GM12873 (cell line): ENCODE measurements around the gene DOCK3.

Source experiments
- CTCF ChIP-seq: IDR thresholded peaks from 2 replicates; pipeline ENCODE4 v1.5.1; 2012; ENCODE audit warnings: low read depth, mild to moderate bottlenecking, moderate library complexity, low read length, control low read depth; ENCODE audit not compliant: insufficient read depth; ENCODE audit errors: missing control alignments

DOCK3 gene

GRCh38 chr3:51221959-51222358 is 547.2 kb downstream of the DOCK3 start:
- no peak for TF ChIP-seq CTCF

- no peak for TF ChIP-seq CTCF
These were observed 549.6 kb downstream of the DOCK3 start for GRCh38 chr3:51224283-51224682.

GRCh38 chr3:51224843-51225242 is 550.1 kb downstream of the DOCK3 start:
- TF ChIP-seq CTCF: no peak

GRCh38 chr3:51242939-51243338 is 568.2 kb downstream of the DOCK3 start:
- no peak for TF ChIP-seq CTCF

GRCh38 chr3:51243924-51244323 is 569.2 kb downstream of the DOCK3 start:
- TF ChIP-seq CTCF: no peak

- TF ChIP-seq CTCF: no peak
These were observed 571.1 kb downstream of the DOCK3 start for GRCh38 chr3:51245867-51246266.

GRCh38 chr3:51257870-51258269 is 583.1 kb downstream of the DOCK3 start:
- no peak for TF ChIP-seq CTCF

- TF ChIP-seq CTCF: no peak
These were observed 593.4 kb downstream of the DOCK3 start for GRCh38 chr3:51268132-51268531.
